Smooth muscle cell (in vitro differentiated cells): ENCODE results near the gene ZNF263. TPM values are rescaled to one million over a fixed set of nuclear protein-coding genes. Genes with fewer than 3 reads are reported as not detected.

Experiments used
- DNase-seq: peaks from one replicate; lab custom pipeline; 2025; ENCODE audit not compliant: unreplicated experiment; lab: John Stamatoyannopoulos, UW
- H2AFZ ChIP-seq: fragments of 200-600 bp; sonication (generic); 2 replicates; pipeline ENCODE4 v1.6.0; 2016; ENCODE audit warnings: antibody characterized with exemption, low read depth, mild to moderate bottlenecking
- H3F3A ChIP-seq: fragments of 200-600 bp; sonication (generic); 2 replicates; pipeline ENCODE4 v1.6.0; 2017; ENCODE audit warnings: antibody characterized with exemption, low read depth
- H3K27ac ChIP-seq: fragments of 200-600 bp; sonication (generic); 2 replicates; pipeline ENCODE4 v1.5.1; 2016; ENCODE audit warnings: low read depth, mild to moderate bottlenecking
- H3K27me3 ChIP-seq: fragments of 200-600 bp; sonication (generic); 2 replicates; pipeline ENCODE4 v1.6.1; 2016; ENCODE audit warnings: low read depth, mild to moderate bottlenecking
- H3K36me3 ChIP-seq: fragments of 200-600 bp; sonication (generic); 2 replicates; pipeline ENCODE4 v1.5.1; 2016; ENCODE audit warnings: low read depth
- H3K4me1 ChIP-seq: fragments of 200-600 bp; sonication (generic); 2 replicates; pipeline ENCODE4 v1.5.1; 2016; ENCODE audit warnings: low read depth
- H3K4me2 ChIP-seq: fragments of 200-600 bp; sonication (generic); 2 replicates; pipeline ENCODE4 v1.6.0; 2016; ENCODE audit warnings: mild to moderate bottlenecking
- H3K4me3 ChIP-seq: fragments of 200-600 bp; sonication (generic); 2 replicates; pipeline ENCODE4 v1.5.1; 2016; ENCODE audit warnings: mild to moderate bottlenecking
- H3K79me2 ChIP-seq: fragments of 200-600 bp; sonication (generic); 2 replicates; pipeline ENCODE4 v1.6.0; 2016; ENCODE audit warnings: low read depth, mild to moderate bottlenecking
- H3K9ac ChIP-seq: fragments of 200-600 bp; sonication (generic); 2 replicates; pipeline ENCODE4 v1.6.0; 2016; ENCODE audit warnings: low read depth
- H3K9me3 ChIP-seq: fragments of 200-600 bp; sonication (generic); replicated peaks from 2 replicates; pipeline ENCODE4 v1.5.1; 2016; ENCODE audit warnings: low read depth
- H4K20me1 ChIP-seq: fragments of 200-600 bp; sonication (generic); 2 replicates; pipeline ENCODE4 v1.6.0; 2016; ENCODE audit warnings: low read depth
- CTCF ChIP-seq: fragments of 200-600 bp; sonication (generic); IDR thresholded peaks from 2 replicates; pipeline ENCODE4 v1.5.1; 2017; ENCODE audit warnings: borderline replicate concordance, mild to moderate bottlenecking, antibody characterized with exemption; ENCODE audit not compliant: insufficient read depth, poor library complexity, severe bottlenecking
- WGBS: methylation state at CpG from one replicate; pipeline ENCODE4 v1.1.7; 2016; ENCODE audit warnings: low lambda C conversion rate; 5-methylcytosine and 5-hydroxymethylcytosine counted together
- polyA plus RNA-seq: library from polyadenylated mRNA; unstranded; fragments of >200 nt; fragmentation: Nextera tagmentation; extraction: Ambion mirVana; gene quantifications from 2 replicates; pipeline ENCODE4 v1.2.1, GENCODE V29; 2016
- total RNA-seq: library from RNA; depleted of rRNA; stranded (reverse); fragments of >200 nt; gene quantifications from 2 replicates; pipeline ENCODE4 v1.2.3, GENCODE V29; 2014

The ZNF263 gene
- 17.6 and 32.2 TPM in 2 replicates for total RNA-seq
- 27.4 and 29.0 TPM in 2 replicates for polyA plus RNA-seq

GRCh38 chr16:3282730-3283542, at the start of gene ZNF263:
Gene ZNF263 (plus strand): TSS chr16:3283491. CDS start chr16:3283819, 328 bp downstream.
- H3K27ac ChIP-seq, result peak within 1 kb of the TSS; percentile 98
- H3K9me3 ChIP-seq, result no peaks in the 10 kb centered on the region
- H3K4me3 ChIP-seq, result peak within 1 kb of the TSS; percentile 85
- WGBS, result under 1% methylated on average over 72 of the region's 72 CpGs
- peaks cover 14% of the 10 kb centered on the region for H3K4me1 ChIP-seq
- peaks cover 11% of the 10 kb centered on the region for H4K20me1 ChIP-seq
- peaks cover under 1% of the 10 kb centered on the region for H3K27me3 ChIP-seq
- TF ChIP-seq CTCF, result no peak
- peaks cover 15% of the 10 kb centered on the region for H3K36me3 ChIP-seq
- peak; percentile 90 for DNase-seq
- peak within 1 kb of the TSS; percentile 85 for H2AFZ ChIP-seq
- peak within 1 kb of the TSS; percentile 93 for H3K9ac ChIP-seq
- peak within 1 kb of the TSS; percentile 99 for H3K4me2 ChIP-seq
- H3K79me2 ChIP-seq, result peaks cover 44% of the 10 kb centered on the region
- H3F3A ChIP-seq, result no peaks in the 10 kb centered on the region

GRCh38 chr16:3234543-3234856, 48.8 kb upstream of the ZNF263 start:
- WGBS, result 3% methylated on average over 17 of the region's 18 CpGs

GRCh38 chr16:3234857-3235561, 48.3 kb upstream of the ZNF263 start, which contains the start of gene ZNF200:
Gene ZNF200 (minus strand): TSS chr16:3235158. CDS start chr16:3233755, 1,403 bp downstream.
- Histone ChIP-seq H2AFZ (peak within 1 kb of the TSS; percentile 75), H3K27ac (peak within 1 kb of the TSS; percentile 83), H3K4me3 (peak within 1 kb of the TSS; percentile 73), H3K36me3 (peaks cover 29% of the 10 kb centered on the region), H3K4me2 (peak within 1 kb of the TSS; percentile 91), H3F3A (no peaks in the 10 kb centered on the region), H3K9me3 (peaks cover 13% of the 10 kb centered on the region), H3K27me3 (no peaks in the 10 kb centered on the region), H4K20me1 (no peaks in the 10 kb centered on the region), H3K79me2 (peaks cover 13% of the 10 kb centered on the region), H3K4me1 (peaks cover 4% of the 10 kb centered on the region), H3K9ac (peak within 1 kb of the TSS; percentile 75)
- WGBS, result 2% methylated on average over 49 of the region's 59 CpGs
- DNase-seq, result peak; percentile 74
- no peak for TF ChIP-seq CTCF

More at GRCh38 chr16:3234543-3234856, 48.8 kb upstream of the ZNF263 start:
- H3F3A ChIP-seq, result no peaks in the 10 kb centered on the region
- no peak for DNase-seq
- peaks cover 33% of the 10 kb centered on the region for H3K36me3 ChIP-seq
- peaks cover 13% of the 10 kb centered on the region for H3K79me2 ChIP-seq
- H3K4me3 ChIP-seq, result peak overlapping the region; percentile 73
- TF ChIP-seq CTCF, result no peak
- peak overlapping the region; percentile 91 for H3K4me2 ChIP-seq
- H3K4me1 ChIP-seq, result peaks cover 4% of the 10 kb centered on the region
- H3K9me3 ChIP-seq, result peaks cover 18% of the 10 kb centered on the region
- H4K20me1 ChIP-seq, result no peaks in the 10 kb centered on the region
- H3K27ac ChIP-seq, result peak overlapping the region; percentile 83
- no peaks in the 10 kb centered on the region for H3K27me3 ChIP-seq
- H3K9ac ChIP-seq, result peak overlapping the region; percentile 75
- H2AFZ ChIP-seq, result peak overlapping the region; percentile 75
